HL-60/S4 (cell line): ENCODE results near the gene GPC3.

Source experiments
- in situ Hi-C: fragments of 300-500 bp; cut with MboI; formaldehyde crosslinking; loops from 2 replicates; pipeline ENCODE4 v1.14.3; 2022; ENCODE audit warnings: low sequenced_read_pairs

GPC3 gene

GRCh38 chrX:133660281-133660680 lies 325.1 kb downstream of the GPC3 start:
- in situ Hi-C loops: no loop called here

DNA sequence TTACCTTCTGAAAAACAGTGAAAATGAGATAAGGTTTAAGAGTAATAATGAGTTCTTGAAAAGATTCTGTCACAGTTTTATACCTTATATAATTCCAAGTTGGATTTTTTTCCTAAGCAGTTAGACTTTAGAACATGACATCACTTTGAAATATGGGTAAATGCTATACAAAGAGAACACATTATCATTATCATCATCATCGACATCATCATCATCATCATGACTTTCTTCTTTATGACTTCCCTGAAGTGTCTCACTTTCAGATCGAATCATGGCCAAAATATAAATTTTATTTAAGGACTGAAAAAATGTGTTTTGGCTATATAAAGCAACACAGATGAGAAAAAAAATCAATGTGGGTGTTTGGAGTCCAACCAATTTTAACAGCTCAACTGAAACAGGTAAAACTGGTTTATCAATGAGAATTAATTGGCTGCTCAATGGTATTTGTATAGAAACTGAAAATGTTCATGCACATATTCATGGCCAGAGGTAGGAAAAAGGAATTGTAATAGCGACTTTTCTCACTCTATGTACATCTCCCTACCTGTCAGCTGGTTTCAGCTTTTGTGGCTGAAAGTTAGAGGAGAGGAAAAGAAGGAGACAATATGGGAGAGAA lies 327.0 kb downstream of the GPC3 start:
- in situ Hi-C loops: no loop called here

GRCh38 chrX:133655275-133656265 lies 329.8 kb downstream of the GPC3 start:
- in situ Hi-C loops: no loop called here

DNA sequence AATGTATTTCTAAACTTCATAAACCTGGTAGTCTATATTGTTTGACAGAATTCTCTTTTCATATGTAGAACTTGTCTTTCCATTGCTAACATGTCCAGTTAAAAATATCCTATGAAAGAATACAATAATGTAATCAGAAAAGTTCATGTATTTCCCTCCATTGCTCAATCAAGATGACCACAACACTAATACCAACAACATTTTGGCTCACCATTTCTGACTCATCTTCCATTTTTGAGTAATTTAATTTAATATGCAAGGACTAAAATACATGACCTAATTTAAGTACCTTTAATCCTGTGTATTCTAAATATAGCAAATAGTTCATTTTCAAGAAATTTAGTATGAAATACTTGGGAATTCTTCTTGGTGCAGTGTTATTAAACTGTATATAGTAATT lies 330.6 kb downstream of the GPC3 start:
- in situ Hi-C loops: no loop called here

DNA sequence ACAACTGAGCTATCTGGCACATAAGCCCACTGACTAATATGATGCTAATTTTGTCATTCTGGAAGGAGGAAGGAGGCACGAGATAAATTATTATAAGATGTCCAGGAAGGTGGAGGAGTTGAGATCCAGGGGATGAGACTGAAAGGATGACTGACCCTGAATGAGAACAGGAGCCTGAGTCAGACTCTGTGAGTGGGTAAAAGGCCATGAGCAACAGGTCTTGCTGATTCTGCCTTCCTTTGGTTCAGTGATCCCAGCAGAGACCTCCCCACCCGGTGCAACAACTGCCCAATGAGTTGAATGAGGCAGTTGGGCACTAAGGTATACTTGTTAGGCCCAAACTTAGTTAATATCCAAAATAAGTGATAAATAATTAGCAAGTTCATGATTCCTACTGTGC lies 332.0 kb downstream of the GPC3 start:
- in situ Hi-C loops: no loop called here

GRCh38 chrX:133652185-133652584 lies 333.2 kb downstream of the GPC3 start:
- in situ Hi-C loops: no loop called here

DNA sequence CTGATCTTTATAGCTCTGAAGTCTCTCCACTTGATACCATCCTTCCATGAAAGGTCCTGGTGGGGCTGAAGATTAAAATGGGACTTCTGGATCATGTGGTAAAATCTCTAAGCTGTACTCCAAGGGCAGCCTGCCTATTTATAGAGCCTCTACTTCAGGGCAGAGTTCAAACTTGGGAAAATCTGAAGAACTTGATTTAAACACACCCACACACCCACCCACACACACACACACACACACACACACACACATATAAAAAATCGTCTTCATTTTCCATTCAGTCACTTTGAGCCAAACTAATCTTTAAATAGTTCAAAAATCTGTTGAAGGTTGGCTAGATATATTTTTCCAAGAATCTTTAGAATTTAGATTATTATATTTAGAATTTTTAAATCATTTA lies 335.2 kb downstream of the GPC3 start:
- in situ Hi-C loops: no loop called here

DNA sequence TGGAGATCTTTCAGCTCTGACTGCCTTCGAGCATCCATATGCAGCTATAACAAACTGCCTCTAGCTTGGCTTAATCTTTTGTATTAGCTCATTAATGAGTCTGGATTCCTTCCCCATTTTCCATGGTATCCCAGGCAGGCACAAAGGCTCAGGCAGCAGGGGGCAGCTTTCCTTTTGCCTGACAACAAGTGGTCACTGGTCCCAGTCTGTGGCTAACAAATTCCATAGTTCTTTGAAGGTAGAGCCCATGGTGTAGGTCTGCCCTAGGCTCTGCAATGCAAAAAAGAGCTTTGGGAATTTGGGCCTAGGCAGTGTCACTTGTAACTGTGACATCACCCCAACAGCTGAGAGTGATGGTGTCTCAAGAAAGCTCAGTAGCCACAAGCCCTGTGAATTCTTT lies 335.7 kb downstream of the GPC3 start:
- in situ Hi-C loops: no loop called here

GRCh38 chrX:133648594-133648993 lies 336.8 kb downstream of the GPC3 start:
- in situ Hi-C loops: no loop called here

DNA sequence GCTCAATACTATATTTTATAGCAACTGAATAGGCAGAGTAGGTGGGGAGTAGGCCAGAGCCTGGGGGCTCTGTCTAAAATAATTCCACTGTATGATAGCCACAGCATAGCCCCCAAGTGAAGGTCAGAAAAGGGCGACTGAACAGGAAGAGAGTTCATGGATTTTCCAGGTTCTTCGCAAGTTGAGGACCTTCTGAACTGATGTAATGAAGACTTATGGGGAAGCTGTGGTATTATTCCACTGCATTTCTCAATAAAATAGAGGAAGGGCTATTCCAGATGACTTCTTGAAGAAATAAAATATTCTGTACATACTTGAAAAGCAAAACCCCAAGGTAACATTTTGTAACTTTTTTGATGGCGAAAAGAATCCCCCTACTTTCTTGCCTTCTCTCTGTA lies 338.7 kb downstream of the GPC3 start:
- in situ Hi-C loops: no loop called here

GRCh38 chrX:133645977-133646718 lies 339.2 kb downstream of the GPC3 start:
- in situ Hi-C loops: no loop called here

GRCh38 chrX:133645256-133645655 lies 340.1 kb downstream of the GPC3 start:
- in situ Hi-C loops: no loop called here

- in situ Hi-C loops: no loop called here
Measured at GRCh38 chrX:133640161-133641015, 345.0 kb downstream of the GPC3 start.

DNA sequence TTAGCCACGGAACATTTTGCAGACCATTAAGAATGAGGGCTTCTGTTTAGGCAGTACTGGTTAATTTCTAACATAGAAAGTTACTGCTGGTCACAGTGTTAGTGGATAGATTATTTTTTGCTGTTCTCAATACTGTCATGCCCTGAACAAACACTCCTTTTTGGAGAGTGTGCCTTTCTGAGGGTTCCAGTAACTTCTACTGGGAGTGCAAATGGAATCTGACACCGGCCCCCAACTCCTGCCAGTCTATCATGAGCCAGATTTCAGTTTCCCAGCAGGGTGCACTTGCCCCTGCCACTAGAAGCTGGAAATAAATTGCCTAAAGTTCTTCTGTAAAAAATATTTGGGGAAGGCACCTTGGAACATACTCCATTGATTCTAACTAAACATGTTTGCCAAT lies 345.7 kb downstream of the GPC3 start:
- in situ Hi-C loops: no loop called here

- in situ Hi-C loops: no loop called here
Measured at GRCh38 chrX:133638285-133638684, 347.1 kb downstream of the GPC3 start.

GRCh38 chrX:133637765-133638164 lies 347.6 kb downstream of the GPC3 start:
- in situ Hi-C loops: no loop called here

DNA sequence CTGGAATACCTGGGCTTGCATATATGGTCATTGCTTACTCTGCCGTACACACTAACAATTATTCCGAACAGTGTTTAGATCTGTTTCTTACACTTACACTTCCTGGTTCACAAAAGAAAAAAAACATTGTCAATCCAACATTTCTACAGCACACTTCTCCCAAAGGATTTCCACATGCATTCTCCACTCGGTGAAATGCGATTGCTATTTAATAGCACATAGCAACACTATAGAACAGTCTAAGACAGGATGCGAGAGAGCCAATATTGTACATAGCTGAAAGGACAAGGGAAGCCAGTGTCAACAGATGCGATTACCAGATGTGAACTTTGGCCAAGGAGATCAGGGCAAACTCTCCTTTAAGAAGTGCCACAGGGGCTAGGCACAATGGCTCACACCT lies 349.4 kb downstream of the GPC3 start:
- in situ Hi-C loops: no loop called here

GRCh38 chrX:133634416-133634815 lies 351.0 kb downstream of the GPC3 start:
- in situ Hi-C loops: no loop called here

DNA sequence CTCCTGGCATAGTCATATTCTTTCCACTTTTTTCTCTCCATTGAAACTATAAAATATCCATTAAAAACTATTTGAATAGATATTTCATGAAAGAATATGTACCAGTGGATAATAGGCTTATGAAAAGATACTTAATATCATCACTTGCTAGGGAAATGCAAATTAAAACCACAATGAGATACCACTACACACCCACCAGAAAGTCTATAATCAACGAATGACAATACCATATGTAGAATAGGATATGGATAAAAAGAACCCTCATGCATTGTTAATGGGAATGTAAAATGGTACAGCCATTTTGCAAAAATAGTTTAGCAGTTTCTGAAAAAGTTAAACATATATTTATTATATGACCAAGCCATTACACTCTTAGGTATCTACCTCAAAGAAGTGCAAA lies 351.4 kb downstream of the GPC3 start:
- in situ Hi-C loops: no loop called here

DNA sequence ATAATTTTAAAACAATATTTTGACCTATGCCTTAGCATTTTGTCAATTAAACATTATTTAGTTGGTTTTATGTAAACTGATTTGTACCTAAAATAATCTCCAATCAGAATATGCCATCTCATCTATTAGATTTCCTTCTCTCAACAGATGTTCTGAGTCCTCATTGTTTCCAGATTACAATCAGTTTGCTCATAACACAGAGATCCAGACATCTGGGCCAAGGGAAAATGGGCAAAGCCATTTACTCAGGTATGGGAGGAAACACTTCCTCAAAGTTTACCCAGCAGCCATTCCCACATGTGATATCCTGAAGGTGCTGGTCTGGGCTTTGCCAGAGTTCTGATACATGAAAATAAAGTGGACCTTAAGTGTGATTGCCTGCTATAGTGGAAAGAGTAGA lies 352.2 kb downstream of the GPC3 start:
- in situ Hi-C loops: no loop called here

DNA sequence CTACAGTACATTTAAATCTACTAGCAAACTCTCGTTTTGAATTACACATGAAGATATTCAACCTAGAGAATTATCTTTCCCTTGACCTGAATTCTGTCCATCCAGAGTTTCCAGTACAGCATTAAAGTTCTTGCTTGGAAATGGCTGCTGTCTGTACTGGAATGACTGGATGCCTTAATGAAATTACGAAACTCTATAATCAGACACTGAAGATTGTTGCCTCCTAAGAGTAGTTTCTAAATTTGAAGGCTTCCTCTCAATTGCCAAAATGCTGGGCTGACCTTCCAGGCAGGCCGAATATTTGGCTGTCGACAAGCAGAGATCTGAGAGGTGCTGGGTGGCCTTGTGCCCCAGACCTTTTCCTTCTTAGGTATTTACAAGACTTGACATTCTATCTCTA lies 355.0 kb downstream of the GPC3 start:
- in situ Hi-C loops: no loop called here
